HG03175 (cell line): ENCODE measurements around the gene SGCE.

Source experiments
- ATAC-seq: cut with Tn5 transposase; IDR thresholded peaks from one replicate; pipeline ENCODE4 v1.9.1; 2021; ENCODE audit warnings: mild to moderate bottlenecking, moderate library complexity; ENCODE audit not compliant: unreplicated experiment

The SGCE gene

DNA sequence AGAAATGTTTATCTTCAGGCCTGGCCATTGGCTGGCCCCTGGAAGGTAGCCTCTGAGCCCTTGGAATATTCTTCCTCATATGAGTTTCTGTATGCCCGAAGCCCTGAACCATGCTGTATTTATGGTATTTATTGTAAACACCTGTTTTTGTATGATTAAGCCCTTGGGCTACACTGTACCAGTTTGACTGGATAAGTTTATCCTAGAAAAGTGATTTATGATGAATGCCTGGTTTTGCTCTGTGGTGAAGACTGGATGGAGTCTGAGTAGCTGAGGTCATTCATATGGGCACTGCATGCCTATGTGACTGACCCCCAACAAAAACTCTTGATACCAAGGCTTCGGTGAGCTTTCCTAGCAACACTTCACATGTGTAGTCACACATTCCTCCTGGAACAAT lies 79.6 kb downstream of the SGCE start:
- no peak for ATAC-seq

DNA sequence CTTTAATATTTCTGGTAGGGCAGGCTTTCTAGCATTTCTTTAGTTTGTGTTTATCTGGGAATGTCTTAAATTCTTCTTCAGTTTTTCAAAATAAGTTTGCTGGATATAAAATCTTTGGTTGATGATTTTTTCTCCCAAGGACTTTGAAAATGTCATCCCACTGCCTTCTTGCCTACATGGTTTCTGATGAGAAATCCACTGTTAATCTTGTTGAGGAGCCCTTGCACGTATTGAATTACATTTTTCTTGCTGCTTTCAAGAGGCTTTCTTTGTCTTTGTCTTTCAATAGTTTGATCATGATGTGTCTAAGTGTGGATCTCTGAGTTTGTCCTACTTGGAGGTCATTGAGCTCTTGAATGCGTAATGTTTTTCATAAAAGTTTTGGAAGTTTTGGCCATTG lies 80.3 kb downstream of the SGCE start:
- ATAC-seq: no peak

DNA sequence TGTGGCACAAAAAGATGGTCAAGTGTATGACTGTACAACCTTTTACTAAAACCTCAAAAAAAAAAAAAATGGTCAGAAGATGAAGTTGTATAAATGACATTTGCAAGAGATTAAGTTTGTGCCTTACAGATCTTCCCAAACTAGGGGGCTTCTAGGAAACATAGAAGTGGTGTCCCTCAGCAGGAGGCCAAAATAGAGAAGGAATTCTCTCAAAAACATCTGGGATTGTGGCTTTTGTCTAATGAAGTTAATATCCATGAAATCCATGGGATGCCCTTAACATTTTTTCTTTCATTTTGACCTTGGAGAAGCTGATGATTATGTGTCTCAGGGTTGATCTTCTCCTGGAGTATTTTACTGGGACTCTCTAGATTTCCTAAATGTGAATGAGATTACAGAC lies 84.1 kb downstream of the SGCE start:
- no peak for ATAC-seq

DNA sequence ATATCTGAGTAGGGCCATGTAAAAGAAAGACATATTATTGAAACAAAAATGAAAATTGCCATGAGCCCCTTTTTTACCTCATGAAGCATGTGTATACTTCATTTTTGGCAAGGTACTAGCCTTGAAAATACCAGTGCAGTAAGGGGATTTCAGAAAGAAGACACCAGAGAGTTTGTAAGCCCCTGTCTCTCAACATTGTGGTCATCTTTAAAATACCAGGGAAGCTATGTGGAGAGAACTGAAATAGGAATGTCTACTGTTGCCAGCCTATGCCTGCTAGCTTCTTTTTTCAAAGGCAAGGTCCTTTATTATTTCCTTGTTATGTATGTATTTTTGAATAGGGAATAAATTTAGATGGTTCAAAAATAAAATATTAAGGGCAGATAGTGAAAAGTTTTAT lies 88.5 kb downstream of the SGCE start:
- no peak for ATAC-seq

DNA sequence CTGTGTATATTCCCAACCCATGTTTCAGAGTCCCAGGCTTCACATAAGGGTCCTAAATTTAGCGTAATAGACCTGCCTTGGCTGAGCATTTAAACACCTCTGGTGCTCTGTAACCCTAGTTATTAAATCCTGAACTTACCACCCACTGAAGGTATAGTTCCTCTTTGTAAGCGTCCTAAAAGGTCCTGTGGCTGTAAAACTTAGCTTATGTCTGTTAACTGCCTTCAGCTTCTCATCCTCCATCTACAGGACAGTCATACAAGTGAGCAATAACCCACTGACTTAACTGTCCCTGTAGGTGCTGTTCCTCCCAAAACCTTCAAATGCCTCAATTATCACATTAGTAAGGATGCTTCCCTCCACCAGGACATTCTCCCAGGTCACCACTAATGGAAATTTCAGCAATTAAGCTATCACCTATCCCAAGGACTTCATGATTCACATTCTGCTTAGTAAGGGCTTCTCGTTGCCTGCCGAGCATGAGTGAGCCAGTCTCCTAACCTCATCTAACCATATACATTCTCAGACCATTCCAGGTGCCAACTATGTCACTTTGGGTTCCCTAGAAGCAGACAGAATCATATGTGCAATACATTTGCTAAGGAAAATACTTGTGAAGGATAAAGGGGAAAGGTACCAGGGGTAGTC lies 90.6 kb downstream of the SGCE start:
- no peak for ATAC-seq

- no peak for ATAC-seq
Observed at GRCh38 chr7:94562525-94562924, 93.4 kb downstream of the SGCE start.

GRCh38 chr7:94561841-94562514 lies 94.0 kb downstream of the SGCE start:
- ATAC-seq: no peak

- ATAC-seq: no peak
Observed at GRCh38 chr7:94559972-94560371, 96.0 kb downstream of the SGCE start.

DNA sequence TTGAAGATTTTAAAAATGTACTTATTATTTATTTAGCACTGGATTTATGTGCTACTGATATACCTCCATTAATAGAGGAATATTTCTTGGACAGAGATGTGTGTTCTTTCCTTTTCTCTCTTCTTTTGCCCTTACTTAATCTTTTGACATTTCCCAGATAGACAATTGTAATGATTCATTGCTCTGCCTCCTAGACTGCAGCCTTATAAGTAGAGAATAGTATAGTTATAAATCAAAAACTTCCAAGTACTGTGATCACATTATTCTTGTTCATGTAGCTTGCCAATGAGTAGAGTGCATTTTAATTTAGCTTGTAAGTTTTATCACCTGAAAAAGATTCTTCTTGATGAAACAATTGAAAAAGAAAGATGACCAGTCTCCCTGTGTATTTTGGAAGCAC lies 98.7 kb downstream of the SGCE start:
- ATAC-seq: no peak

DNA sequence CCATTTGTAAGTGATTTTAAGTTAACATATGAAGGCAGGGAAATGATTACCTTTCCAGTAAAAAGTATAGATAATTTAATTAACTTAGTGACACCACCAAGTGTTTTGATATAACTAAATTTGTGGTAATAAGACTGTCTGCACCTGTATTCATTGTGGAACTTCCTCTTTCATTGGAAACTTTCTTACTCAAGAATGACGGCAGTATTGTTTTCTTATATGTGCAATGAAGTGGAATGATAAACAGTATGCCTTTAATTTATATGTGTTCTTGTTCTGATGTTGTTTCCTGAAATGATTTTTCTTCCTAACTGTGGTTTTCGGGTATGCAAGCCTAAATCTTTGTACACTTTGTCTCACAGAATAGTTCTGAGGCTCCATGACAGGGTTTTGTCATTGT lies 99.9 kb downstream of the SGCE start:
- ATAC-seq: peak; percentile 75

DNA sequence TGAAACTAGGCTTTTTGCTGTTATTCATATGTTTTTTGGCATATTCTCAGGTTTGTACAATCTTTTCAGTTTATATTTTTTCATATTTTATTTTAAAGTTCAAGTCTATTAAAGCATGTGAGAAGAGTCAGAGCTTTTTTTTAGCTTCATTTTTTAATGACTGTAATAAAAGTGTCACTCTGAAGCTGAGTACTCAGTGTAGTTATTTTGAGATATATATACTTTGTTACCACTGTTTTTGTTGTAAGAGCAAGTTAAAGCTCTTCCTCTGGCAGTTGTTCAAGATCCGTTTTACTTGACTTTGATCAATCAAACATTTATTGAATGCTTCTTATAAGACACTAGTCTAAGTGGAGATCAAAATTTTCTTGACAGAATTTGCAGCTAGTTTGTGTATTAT lies 108.8 kb downstream of the SGCE start:
- ATAC-seq: no peak

- ATAC-seq: no peak
Observed at GRCh38 chr7:94540428-94540827, 115.5 kb downstream of the SGCE start.
